ENCODE results near the gene HCRTR1.
A peak's percentile ranks its signal among the peaks of the same experiment; 100 is the strongest.
"Not testable (repeated sequence)": the region's sequence is repeated elsewhere in the genome, so short reads cannot be mapped to it uniquely, and the experiment has no call there.

The HCRTR1 gene

GRCh38 chr1:31583995-31584868 lies 33.3 kb upstream of the HCRTR1 start:
- DNase-seq (ENCODE audit: low read depth in 1 of 2, low spot score in 1 of 2): peak in 1 of 2 experiments; percentile 66
- TF ChIP-seq JUND (IDR thresholded peaks at IDR 0.05; ENCODE audit: low read depth): no peak
- in situ Hi-C loops (cut with HindIII; ENCODE audit: low pct_unique_long_range_greater_than_20kb, low sequenced_read_pairs): no loop called here

DNA sequence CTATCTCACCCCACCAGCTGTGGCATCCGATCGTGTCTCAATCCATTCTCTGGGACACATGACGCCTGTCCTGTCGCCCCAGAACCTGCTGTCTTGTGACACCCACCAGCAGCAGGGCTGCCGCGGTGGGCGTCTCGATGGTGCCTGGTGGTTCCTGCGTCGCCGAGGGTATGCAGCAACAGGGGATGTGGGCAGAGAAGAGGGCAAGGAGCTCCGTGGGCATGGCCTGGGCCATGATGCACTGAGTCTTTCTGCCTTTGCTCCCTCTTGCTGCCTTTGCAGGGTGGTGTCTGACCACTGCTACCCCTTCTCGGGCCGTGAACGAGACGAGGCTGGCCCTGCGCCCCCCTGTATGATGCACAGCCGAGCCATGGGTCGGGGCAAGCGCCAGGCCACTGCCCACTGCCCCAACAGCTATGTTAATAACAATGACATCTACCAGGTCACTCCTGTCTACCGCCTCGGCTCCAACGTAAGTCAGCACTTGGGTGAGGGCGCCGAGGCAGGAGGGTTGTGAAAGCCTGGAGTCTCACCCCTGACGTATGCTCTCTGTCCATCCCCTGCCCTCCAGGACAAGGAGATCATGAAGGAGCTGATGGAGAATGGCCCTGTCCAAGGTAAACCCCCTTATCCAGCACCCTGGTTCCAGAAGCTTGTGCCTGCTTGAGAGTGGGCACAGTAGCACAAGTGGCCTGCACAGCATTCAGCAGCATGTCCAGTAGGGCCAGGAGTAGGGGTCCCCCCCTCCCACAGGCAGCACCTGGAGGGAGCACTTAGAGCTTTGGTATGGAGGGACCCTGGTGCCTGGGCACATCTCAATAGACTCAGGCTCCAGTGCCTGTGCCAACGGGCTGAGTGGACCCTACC lies 32.4 kb upstream of the HCRTR1 start:
- in situ Hi-C loops (cut with HindIII; ENCODE audit: low pct_unique_long_range_greater_than_20kb, low sequenced_read_pairs): no loop called here
- DNase-seq (ENCODE audit: low read depth in 1 of 2, low spot score in 1 of 2): no peak

DNA sequence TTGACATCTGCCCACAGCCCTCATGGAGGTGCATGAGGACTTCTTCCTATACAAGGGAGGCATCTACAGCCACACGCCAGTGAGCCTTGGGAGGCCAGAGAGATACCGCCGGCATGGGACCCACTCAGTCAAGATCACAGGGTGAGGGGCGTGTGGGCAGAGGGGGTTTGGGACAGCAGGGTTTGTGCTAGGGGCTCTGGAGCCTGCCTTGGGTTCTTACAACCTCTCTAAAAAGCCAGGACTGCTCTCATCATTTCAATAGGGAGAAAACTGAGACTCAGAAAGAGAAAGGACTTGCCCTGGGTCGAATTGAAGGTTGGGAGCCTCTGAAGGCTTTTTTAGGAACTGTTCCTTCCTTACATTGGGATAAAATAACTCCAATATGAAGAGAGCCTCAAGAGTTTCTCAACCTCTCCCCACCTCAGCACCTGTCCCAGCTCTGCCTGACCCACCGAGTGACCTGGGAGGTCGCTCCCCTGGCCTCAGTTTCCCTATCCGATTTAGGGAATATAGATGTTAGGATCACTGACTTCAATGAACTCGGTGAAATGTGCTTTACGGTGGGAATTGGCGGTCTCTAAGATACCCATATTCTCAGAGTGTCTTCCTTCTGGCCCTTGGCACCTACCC lies 31.6 kb upstream of the HCRTR1 start:
- in situ Hi-C loops (cut with HindIII; ENCODE audit: low pct_unique_long_range_greater_than_20kb, low sequenced_read_pairs): no loop called here
- no peak for TF ChIP-seq JUND (IDR thresholded peaks at IDR 0.05; ENCODE audit: low read depth)
- DNase-seq (ENCODE audit: low read depth in 1 of 2, low spot score in 1 of 2): no peak

More for the DNA sequence above, 32.4 kb upstream of the HCRTR1 start:
- TF ChIP-seq JUND (IDR thresholded peaks at IDR 0.05; ENCODE audit: low read depth): no peak

DNA sequence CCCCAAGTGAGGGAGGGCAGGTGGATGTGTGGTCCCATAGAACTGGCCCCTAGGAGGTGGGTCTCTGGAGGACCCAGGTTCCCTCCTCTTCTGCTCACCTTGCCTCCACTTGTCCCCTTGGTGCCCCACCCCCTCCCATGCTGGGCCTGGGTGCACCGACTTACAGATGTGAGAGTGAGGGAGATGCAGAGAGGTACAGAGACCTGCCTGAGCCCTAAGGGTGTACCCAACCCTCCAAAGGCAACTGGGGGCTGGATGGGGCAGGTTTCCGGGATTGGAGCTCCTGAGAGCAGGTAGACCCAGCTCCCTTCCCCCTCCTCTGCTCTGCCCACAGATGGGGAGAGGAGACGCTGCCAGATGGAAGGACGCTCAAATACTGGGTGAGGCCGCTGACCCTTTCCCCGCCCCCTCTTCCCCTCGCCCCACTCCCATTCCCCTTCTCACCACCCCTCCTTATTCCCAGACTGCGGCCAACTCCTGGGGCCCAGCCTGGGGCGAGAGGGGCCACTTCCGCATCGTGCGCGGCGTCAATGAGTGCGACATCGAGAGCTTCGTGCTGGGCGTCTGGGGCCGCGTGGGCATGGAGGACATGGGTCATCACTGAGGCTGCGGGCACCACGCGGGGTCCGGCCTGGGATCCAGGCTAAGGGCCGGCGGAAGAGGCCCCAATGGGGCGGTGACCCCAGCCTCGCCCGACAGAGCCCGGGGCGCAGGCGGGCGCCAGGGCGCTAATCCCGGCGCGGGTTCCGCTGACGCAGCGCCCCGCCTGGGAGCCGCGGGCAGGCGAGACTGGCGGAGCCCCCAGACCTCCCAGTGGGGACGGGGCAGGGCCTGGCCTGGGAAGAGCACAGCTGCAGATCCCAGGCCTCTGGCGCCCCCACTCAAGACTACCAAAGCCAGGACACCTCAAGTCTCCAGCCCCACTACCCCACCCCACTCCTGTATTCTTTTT lies 30.8 kb upstream of the HCRTR1 start:
- TF ChIP-seq JUND (IDR thresholded peaks at IDR 0.05; ENCODE audit: low read depth): no peak
- no peak for DNase-seq (ENCODE audit: low read depth in 1 of 2, low spot score in 1 of 2)
- in situ Hi-C loops (cut with HindIII; ENCODE audit: low pct_unique_long_range_greater_than_20kb, low sequenced_read_pairs): no loop called here

DNA sequence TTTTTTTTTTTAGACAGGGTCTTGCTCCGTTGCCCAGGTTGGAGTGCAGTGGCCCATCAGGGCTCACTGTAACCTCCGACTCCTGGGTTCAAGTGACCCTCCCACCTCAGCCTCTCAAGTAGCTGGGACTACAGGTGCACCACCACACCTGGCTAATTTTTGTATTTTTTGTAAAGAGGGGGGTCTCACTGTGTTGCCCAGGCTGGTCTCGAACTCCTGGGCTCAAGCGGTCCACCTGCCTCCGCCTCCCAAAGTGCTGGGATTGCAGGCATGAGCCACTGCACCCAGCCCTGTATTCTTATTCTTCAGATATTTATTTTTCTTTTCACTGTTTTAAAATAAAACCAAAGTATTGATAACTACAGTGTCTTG lies 30.2 kb upstream of the HCRTR1 start:
- DNase-seq (ENCODE audit: low read depth in 1 of 2, low spot score in 1 of 2); in situ Hi-C loops (cut with HindIII; ENCODE audit: low pct_unique_long_range_greater_than_20kb, low sequenced_read_pairs): not testable (repeated sequence)

GRCh38 chr1:31587720-31588423 lies 29.6 kb upstream of the HCRTR1 start:
- no peak for TF ChIP-seq JUND (IDR thresholded peaks at IDR 0.05; ENCODE audit: low read depth)
- in situ Hi-C loops (cut with HindIII; ENCODE audit: low pct_unique_long_range_greater_than_20kb, low sequenced_read_pairs): no loop called here
- DNase-seq (ENCODE audit: low read depth in 1 of 2, low spot score in 1 of 2): peak; percentile 50 to 63

DNA sequence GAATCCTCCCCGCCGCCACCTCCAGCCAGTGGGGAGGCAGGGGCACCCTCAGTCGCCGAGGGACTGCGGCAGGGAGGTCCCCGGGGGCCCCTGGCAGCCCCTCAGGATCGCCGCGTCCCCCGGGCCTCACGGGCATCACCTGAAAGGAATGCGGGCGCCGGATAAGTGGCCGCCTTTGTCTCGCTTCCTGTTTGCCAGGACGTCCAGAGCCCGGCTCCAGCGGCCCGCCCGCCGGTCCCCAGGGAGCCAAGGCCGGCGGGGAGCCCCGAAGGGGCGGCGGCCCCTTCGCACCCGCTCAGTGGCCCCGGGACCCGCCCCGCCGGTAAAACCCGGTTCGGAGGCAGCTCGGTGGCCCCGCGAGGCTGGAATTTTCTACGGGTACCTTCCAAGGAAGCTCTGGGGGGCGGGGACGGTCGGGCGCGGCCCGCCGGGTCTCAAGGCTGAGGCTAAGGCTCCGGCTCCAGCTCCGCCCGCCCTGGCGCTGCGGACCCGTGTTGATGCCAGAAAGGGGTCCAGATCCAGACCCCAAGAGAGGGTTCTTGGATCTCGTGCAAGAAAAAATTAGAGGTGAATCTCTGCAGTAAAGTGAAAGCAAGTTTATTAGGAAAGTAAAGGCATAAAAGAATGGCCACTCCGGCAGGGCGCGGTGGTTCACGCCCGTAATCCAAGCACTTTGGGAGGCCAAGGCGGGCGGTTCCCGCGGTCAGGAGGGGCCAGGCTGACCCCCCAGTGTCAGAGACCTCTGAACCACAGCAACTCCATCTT lies 28.6 kb upstream of the HCRTR1 start:
- no peak for TF ChIP-seq JUND (IDR thresholded peaks at IDR 0.05; ENCODE audit: low read depth)
- no peak for DNase-seq (ENCODE audit: low read depth in 1 of 2, low spot score in 1 of 2)
- in situ Hi-C loops (cut with HindIII; ENCODE audit: low pct_unique_long_range_greater_than_20kb, low sequenced_read_pairs): no loop called here

DNA sequence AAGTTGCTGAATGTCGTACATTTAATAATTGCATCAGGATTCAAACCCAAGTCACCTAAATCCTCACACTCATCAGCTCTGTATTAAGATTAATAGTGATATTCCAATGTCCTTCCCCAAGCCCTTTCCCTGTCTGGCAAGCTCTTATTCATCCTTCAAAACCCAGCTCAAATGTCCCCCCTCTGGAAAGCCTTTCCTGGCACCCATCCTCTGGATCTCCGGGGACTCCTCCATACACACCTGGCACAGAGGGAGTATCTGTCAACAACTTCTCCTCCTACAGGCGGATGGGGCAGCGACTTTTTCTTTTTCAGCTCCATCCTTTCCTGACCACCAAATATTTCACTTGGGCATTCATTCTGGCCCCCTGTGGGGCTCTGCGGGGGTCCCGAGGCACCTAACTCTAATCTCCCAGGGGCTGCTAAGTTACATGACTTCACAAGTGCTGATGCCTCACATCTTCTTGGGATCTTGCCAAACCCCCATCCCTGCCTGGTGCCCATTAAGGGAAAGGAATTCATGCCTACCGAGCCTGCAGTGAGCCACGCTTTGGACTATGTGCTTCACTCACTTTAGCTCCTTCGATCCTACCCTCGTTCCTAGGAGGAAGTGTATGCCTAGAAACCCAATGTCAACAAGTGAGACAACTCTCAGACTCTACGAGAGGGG lies 25.9 kb upstream of the HCRTR1 start:
- in situ Hi-C loops (cut with HindIII; ENCODE audit: low pct_unique_long_range_greater_than_20kb, low sequenced_read_pairs): no loop called here
- no peak for TF ChIP-seq JUND (IDR thresholded peaks at IDR 0.05; ENCODE audit: low read depth)
- DNase-seq (ENCODE audit: low read depth in 1 of 2, low spot score in 1 of 2): no peak

DNA sequence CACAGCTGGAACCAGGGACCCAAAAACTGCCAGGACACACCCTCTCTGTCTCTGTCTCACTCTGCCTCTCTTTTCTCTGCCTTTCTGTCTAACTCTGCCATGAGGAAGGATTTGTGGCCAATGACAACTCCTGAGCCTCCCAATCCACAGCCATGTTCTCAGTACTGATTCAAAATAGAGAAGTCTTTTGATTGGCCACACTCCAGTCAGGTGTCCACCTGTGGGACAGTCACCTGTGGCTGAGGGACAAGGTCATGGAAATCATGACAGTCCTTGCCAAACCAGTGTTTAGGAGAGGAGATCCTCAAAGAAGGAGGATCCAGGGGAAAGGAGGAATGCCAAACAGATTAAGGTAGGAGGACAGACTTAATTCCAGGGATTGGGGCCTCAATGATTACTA lies 25.4 kb upstream of the HCRTR1 start:
- in situ Hi-C loops (cut with HindIII; ENCODE audit: low pct_unique_long_range_greater_than_20kb, low sequenced_read_pairs): no loop called here
- peak in 1 of 2 experiments; percentile 29 for DNase-seq (ENCODE audit: low read depth in 1 of 2, low spot score in 1 of 2)
- TF ChIP-seq JUND (IDR thresholded peaks at IDR 0.05; ENCODE audit: low read depth): no peak

- no peak for TF ChIP-seq JUND (IDR thresholded peaks at IDR 0.05; ENCODE audit: low read depth)
- DNase-seq (ENCODE audit: low read depth in 1 of 2, low spot score in 1 of 2): no peak
Observed at GRCh38 chr1:31593136-31593665, 24.3 kb upstream of the HCRTR1 start.

More at GRCh38 chr1:31593136-31593665, 24.3 kb upstream of the HCRTR1 start:
- in situ Hi-C loops (cut with HindIII; ENCODE audit: low pct_unique_long_range_greater_than_20kb, low sequenced_read_pairs): no loop called here
